ENCODE results near the gene CBARP. TPM values are rescaled to one million over a fixed set of nuclear protein-coding genes. Genes with fewer than 3 reads are reported as not detected.
A peak's percentile ranks its signal among the peaks of the same experiment; 100 is the strongest.

The CBARP gene
- total RNA-seq, 2 donors from 2014 or later, result 0.33 to 0.78 TPM

GRCh38 chr19:1278713-1279660 lies 41.2 kb upstream of the CBARP start:
- H3K27me3 ChIP-seq, result no peaks in the 10 kb centered on the region
- H3K9me3 ChIP-seq, result no peaks in the 10 kb centered on the region
- H3K27ac ChIP-seq, result no peak overlapping the region
- TF ChIP-seq CTCF (IDR thresholded peaks at IDR 0.05), result no peak
- no peak for TF ChIP-seq POLR2A (IDR thresholded peaks at IDR 0.05)
- DNase-seq, result no peak
- peaks cover 0 to 10% of the 10 kb centered on the region in 2 donors for H3K36me3 ChIP-seq (replicated peaks in 1 of 2; ENCODE audit: insufficient read depth in 1 of 2, low read depth in 2 of 2)
- intact Hi-C loops (cut with DNase I), result no loop called here
- 80 to 88% methylated on average over 12 to 21 of the region's 25 CpGs for WGBS, 2 donors
- no peak overlapping the region for H3K4me3 ChIP-seq
- no peak for ATAC-seq
- H3K4me1 ChIP-seq, result peaks cover 25% of the 10 kb centered on the region

- peaks cover 35% of the 10 kb centered on the region for H3K4me1 ChIP-seq
- intact Hi-C loops (cut with DNase I), result no loop called here
- no peaks in the 10 kb centered on the region for H3K27me3 ChIP-seq
- H3K4me3 ChIP-seq, result no peak overlapping the region
- ATAC-seq, result no peak
- DNase-seq, result no peak
- 81 to 96% methylated on average over 10 to 11 of the region's 12 CpGs for WGBS, 2 donors
- TF ChIP-seq POLR2A (IDR thresholded peaks at IDR 0.05), result no peak
- no peak overlapping the region for H3K27ac ChIP-seq
- peaks cover 3 to 17% of the 10 kb centered on the region in 2 donors for H3K36me3 ChIP-seq (replicated peaks in 1 of 2; ENCODE audit: insufficient read depth in 1 of 2, low read depth in 2 of 2)
- no peaks in the 10 kb centered on the region for H3K9me3 ChIP-seq
These were observed 40.3 kb upstream of the CBARP start for GRCh38 chr19:1278074-1278473.

GRCh38 chr19:1277061-1277460 lies 39.3 kb upstream of the CBARP start:
- no peaks in the 10 kb centered on the region for H3K27me3 ChIP-seq
- no peak for TF ChIP-seq CTCF (IDR thresholded peaks at IDR 0.05)
- no peak for TF ChIP-seq POLR2A (IDR thresholded peaks at IDR 0.05)
- no peak overlapping the region for H3K27ac ChIP-seq
- ATAC-seq (no peak), DNase-seq (no peak)
- intact Hi-C loops (cut with DNase I), result no loop called here
- H3K4me3 ChIP-seq, result no peak overlapping the region
- peaks cover 45% of the 10 kb centered on the region for H3K4me1 ChIP-seq
- H3K36me3 ChIP-seq (replicated peaks in 1 of 2; ENCODE audit: insufficient read depth in 1 of 2, low read depth in 2 of 2), result peaks cover 7 to 22% of the 10 kb centered on the region in 2 donors
- H3K9me3 ChIP-seq, result no peaks in the 10 kb centered on the region
- WGBS, 2 donors, result 91 to 96% methylated on average over 14 to 15 of the region's 15 CpGs

- intact Hi-C loops (cut with DNase I), result no loop called here
- Histone ChIP-seq H3K36me3 (replicated peaks in 1 of 2; ENCODE audit: insufficient read depth in 1 of 2, low read depth in 2 of 2) (peaks cover 7 to 22% of the 10 kb centered on the region in 2 donors), H3K27ac (peak overlapping the region in 2 of 4 donors; percentile 86 to 99), H3K9me3 (no peaks in the 10 kb centered on the region), H3K4me1 (peaks cover 49% of the 10 kb centered on the region), H3K4me3 (no peak overlapping the region), H3K27me3 (no peaks in the 10 kb centered on the region)
- DNase-seq (no peak), ATAC-seq (no peak)
- WGBS, 2 donors, result 64 to 71% methylated on average over 9 to 10 of the region's 10 CpGs
- no peak for TF ChIP-seq POLR2A (IDR thresholded peaks at IDR 0.05)
- TF ChIP-seq CTCF (IDR thresholded peaks at IDR 0.05), result no peak
These were observed 38.8 kb upstream of the CBARP start for GRCh38 chr19:1276628-1277022.

- intact Hi-C loops (cut with DNase I), result no loop called here
- Histone ChIP-seq H3K36me3 (replicated peaks in 1 of 2; ENCODE audit: insufficient read depth in 1 of 2, low read depth in 2 of 2) (peaks cover 7 to 22% of the 10 kb centered on the region in 2 donors), H3K4me1 (peaks cover 54% of the 10 kb centered on the region), H3K27me3 (no peaks in the 10 kb centered on the region), H3K27ac (peak overlapping the region; percentile 86 to 100 (median 98)), H3K9me3 (no peaks in the 10 kb centered on the region), H3K4me3 (peak overlapping the region; percentile 43 to 72)
- no peak for ATAC-seq
- TF ChIP-seq CTCF (IDR thresholded peaks at IDR 0.05) (no peak), POLR2A (IDR thresholded peaks at IDR 0.05) (peak in 2 of 3 donors; percentile 42 to 56)
- peak in 2 of 4 donors; percentile 47 to 53 for DNase-seq
- 12 to 13% methylated on average over 26 to 33 of the region's 43 CpGs for WGBS, 2 donors
These were observed 38.3 kb upstream of the CBARP start for GRCh38 chr19:1275976-1276627.
